NB4 (cell line): Measurements from ENCODE around the gene KIAA0319L.
"Not testable (repeated sequence)": the region's sequence is repeated elsewhere in the genome, so short reads cannot be mapped to it uniquely, and the experiment has no call there.

Experiments used
- DNase-seq: peaks from one replicate; pipeline ENCODE4 v3.0.0; 2010; ENCODE audit warnings: low read depth
- H3K4me3 ChIP-seq: one replicate; pipeline ENCODE4 v1.5.1; 2011; ENCODE audit warnings: mild to moderate bottlenecking, low read depth, low read length, moderate library complexity
- MYC ChIP-seq: IDR thresholded peaks from 2 replicates; pipeline ENCODE4 v1.6.1; 2011; ENCODE audit warnings: low read depth, low read length
- POLR2A ChIP-seq: IDR thresholded peaks from 2 replicates; pipeline ENCODE4 v1.6.1; 2011; ENCODE audit warnings: mild to moderate bottlenecking; ENCODE audit not compliant: insufficient read length; ENCODE audit errors: extremely low read depth
- TF ChIP-seq, protein P1 (sequence below): IDR thresholded peaks from one replicate; pipeline ENCODE4 v1.5.1; 2012; ENCODE audit warnings: low read depth, low read length
- TF ChIP-seq, protein P2 (sequence below): IDR thresholded peaks from 2 replicates; pipeline ENCODE4 v1.6.1; 2011; ENCODE audit warnings: low read depth, low read length

KIAA0319L gene

DNA sequence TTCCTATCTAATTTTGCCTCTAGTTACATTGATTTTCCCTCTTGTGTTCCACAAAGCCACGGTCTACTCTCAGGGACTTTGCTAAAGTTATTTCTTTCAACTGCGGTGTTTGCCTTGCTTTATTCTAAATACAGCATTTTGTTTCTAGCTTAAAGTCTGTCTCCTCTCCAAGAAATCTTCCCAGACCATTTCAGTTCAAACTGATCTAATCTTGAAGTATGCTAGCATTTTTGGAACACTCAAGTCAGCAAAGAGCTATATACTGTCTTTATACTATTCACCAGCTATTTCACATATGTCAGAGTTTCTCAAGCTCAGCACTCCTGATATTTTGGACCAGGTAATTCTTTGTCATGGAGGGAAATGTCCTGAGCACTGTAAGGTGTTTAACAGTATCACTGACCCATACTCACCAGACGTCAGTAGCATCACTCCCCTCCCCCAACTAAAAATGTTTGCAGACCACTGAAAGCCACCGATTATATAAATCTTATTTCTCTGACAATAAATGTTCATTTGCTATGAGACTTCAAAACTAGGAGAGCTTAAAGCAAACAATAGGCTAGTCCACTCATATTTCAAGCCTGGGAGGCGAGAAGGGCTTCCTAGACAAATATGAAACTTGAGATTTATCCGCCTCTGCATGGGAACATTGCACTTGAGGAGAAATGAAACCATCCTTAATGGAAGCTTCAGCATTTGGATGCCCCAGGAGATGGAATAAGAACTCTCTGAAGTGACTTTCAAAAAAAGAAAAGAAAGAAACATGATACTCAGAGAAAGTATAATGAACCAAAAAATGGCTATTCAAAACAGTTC, 81.1 kb downstream of the KIAA0319L start:
- TF ChIP-seq MYC (no peak), POLR2A (no peak)
- TF ChIP-seq, protein P1, sequence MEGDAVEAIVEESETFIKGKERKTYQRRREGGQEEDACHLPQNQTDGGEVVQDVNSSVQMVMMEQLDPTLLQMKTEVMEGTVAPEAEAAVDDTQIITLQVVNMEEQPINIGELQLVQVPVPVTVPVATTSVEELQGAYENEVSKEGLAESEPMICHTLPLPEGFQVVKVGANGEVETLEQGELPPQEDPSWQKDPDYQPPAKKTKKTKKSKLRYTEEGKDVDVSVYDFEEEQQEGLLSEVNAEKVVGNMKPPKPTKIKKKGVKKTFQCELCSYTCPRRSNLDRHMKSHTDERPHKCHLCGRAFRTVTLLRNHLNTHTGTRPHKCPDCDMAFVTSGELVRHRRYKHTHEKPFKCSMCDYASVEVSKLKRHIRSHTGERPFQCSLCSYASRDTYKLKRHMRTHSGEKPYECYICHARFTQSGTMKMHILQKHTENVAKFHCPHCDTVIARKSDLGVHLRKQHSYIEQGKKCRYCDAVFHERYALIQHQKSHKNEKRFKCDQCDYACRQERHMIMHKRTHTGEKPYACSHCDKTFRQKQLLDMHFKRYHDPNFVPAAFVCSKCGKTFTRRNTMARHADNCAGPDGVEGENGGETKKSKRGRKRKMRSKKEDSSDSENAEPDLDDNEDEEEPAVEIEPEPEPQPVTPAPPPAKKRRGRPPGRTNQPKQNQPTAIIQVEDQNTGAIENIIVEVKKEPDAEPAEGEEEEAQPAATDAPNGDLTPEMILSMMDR: no peak
- TF ChIP-seq, protein P2, sequence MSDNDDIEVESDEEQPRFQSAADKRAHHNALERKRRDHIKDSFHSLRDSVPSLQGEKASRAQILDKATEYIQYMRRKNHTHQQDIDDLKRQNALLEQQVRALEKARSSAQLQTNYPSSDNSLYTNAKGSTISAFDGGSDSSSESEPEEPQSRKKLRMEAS: no peak
- no peak overlapping the region for H3K4me3 ChIP-seq
- DNase-seq: no peak

DNA sequence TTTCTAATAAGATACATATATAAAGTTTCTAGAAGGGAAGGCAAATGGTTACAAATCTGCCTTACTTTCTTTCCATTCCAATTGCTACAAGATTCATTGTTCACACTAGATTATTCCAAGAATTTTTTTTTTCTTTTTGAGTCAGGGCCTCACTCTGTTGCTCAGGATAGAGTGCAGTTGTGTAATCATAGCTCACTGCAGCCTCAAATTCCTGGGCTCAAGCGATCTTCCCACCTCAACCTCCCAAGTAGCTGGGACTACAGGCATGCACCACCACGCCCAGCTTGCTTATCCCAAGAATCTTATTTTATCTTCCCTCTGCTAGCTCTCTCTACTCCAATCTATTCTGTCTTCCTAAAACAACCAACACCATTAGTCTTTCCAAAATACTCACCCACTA, 81.8 kb downstream of the KIAA0319L start:
- no peak overlapping the region for H3K4me3 ChIP-seq
- no peak for TF ChIP-seq POLR2A
- TF ChIP-seq, protein P2: no peak
- DNase-seq: no peak

DNA sequence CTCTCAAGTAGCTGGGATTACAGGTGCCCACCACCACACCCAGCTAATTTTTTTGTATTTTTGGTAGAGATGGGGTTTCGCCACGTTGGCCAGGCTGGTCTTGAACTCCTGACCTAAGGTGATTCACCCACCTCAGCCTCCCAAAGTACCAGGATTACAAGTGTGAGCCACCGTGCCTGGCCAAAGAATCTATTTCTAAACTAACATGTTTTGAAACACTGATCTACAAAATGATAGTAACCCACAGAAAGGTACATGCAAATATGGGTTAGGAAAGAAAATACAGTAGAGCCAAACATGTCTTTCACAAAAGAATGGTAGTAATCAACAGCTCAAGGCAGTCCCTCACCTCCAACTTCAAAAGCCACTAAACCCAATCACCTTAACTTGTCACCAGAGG, 84.0 kb downstream of the KIAA0319L start:
- H3K4me3 ChIP-seq, DNase-seq: not testable (repeated sequence)

DNA sequence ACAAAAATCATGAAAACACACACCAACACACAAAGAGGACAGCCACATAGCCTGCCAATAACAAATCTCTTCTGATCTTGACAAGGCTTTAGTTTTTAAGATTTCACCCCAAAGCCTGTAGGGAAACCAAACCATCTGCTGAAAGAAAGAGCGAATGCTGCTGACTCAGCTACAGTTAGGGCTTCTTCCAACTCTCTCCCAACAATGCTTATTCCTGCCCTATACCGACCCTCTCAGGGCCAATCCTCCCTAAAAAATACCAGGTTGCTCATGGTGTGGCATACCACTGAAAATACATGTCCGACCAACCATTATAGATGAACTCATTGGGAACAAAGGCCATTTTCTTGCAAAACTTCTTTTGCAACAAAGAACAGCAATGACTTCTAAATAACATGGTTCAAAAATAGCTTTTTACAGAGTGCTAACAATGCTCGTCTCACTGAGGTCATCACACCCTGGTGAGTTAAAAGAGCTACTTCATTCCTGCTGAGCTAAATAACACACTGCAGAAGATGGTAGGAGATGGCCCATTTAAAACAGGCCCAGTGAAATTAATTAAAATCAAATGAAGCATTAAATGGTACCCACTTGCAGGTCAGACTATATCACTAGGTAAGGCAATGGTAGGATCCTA, 86.1 kb downstream of the KIAA0319L start:
- TF ChIP-seq POLR2A: no peak
- TF ChIP-seq, protein P1: no peak
- TF ChIP-seq MYC: no peak
- TF ChIP-seq, protein P2: no peak
- no peak for DNase-seq

DNA sequence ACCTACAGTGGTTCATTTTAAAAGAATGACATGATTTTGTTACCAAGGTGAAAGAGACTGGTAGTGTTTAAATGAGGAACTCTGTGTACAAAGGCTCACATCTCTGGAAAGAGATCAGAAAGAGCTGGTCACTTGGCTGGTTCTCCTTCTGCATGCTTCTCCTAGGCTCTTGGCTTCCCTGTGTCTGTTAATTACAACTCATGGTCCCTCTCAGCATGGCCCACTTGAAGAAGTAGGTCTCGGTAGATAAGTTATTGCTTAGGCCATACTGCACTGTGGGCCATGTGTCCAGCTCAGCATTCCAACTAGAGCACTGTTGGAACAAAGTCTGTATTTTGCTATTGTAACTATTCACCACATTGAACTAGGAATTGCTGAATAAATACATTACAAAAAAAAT, 91.1 kb downstream of the KIAA0319L start:
- TF ChIP-seq, protein P2: no peak
- TF ChIP-seq, protein P1: no peak
- TF ChIP-seq POLR2A: no peak
- TF ChIP-seq MYC: no peak
- no peak overlapping the region for H3K4me3 ChIP-seq
- no peak for DNase-seq

More for the DNA sequence above, 86.1 kb downstream of the KIAA0319L start:
- no peak overlapping the region for H3K4me3 ChIP-seq

DNA sequence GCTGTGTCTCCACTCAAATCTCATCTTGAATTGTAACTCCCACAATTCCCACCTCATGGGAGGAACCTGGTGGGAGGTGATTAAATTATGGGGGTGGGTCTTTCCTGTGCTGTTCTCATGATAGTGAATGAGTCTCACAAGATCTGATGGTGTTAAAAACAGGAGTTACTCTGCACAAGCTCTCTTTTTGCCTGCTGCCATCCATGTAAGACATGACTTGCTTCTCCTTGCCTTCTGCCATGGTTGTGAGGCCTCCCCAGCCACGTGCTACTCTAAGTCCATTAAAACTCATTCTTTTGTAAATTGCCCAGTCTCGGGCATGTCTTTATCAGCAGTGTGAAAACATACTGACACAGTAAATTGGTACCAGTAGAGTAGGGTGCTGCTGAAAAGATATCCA, 93.5 kb downstream of the KIAA0319L start:
- not testable (repeated sequence) for DNase-seq

DNA sequence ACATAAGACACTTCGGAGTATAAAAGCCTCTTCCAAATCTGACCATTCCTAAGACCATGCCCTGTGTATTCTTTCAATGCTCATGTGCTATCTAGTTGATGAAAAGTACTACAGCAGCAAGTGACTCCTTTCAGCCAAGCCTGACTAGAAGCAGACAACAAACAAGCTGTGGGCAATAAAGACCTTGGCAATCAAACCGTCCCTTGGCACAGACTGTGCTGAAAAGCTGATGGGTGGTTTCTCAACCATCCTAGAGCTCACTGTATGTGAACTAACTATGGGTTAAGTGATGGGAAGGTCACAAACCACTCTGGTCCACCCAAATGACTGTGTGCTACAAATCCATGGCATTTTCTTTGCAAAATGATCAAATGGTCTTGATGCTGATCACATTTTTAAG, 94.0 kb downstream of the KIAA0319L start:
- TF ChIP-seq, protein P1: no peak
- TF ChIP-seq POLR2A (no peak), MYC (no peak)
- TF ChIP-seq, protein P2: no peak
- DNase-seq: no peak
- H3K4me3 ChIP-seq: no peak overlapping the region

More for the DNA sequence above, 93.5 kb downstream of the KIAA0319L start:
- not testable (repeated sequence) for H3K4me3 ChIP-seq
